Vagina (tissue), 2 donors: Measurements from ENCODE around the gene ITSN1.

Experiments
- POLR2A ChIP-seq, 2 donors: fragments of 450-650 bp; IDR thresholded peaks; one replicate each; pipeline ENCODE4 v1.6.1; 2017; ENCODE audit warnings: antibody characterized with exemption in 2 of 2, mild to moderate bottlenecking in 2 of 2, moderate library complexity in 2 of 2
- TF ChIP-seq, protein P1 (sequence below), 3 experiments: fragments of 450-650 bp in 2 of 3; fragments of 200-600 bp in 1 of 3; sonication (generic) in 1 of 3; IDR thresholded peaks; one replicate each; pipeline ENCODE4 v1.5.1; 2017 to 2019; ENCODE audit warnings: antibody characterized with exemption in 3 of 3, mild to moderate bottlenecking in 2 of 3, moderate library complexity in 2 of 3

DNA sequence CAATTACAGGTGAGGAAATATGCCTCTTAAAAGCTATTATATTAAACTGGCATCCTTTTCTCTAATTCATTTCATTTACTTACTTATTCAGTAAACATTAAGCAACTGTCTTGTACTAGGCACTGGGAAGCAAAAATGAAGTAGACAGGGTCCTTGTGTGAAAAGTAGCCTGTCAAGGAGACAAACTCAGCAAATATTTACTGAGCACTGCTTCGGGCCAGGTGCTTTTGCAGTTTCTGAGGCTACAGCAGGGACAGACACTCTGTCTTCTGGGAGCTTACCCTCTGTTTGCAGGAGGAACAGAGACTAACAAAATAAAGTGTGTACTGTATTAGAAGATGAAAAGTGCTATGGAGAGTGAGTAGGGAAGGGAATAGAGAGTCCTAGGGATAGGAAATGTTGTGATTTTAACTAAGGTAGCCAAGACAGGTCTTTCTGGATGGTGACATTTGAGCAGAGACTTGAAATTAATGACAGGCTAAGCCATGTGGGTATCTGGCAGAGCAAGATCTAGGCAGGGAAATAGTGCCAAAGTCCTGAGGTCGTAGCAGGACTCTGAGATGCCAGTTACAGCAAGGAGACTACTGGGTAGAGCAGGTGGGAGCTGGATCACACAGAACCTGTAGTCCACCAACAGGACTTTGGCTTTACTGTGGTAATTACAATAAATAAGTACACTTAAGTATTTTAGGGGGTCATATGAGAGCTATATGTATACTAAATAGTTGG lies 133.0 kb downstream of the ITSN1 start:
- no peak for TF ChIP-seq POLR2A (IDR thresholded peaks at IDR 0.05)
- TF ChIP-seq, protein P1, sequence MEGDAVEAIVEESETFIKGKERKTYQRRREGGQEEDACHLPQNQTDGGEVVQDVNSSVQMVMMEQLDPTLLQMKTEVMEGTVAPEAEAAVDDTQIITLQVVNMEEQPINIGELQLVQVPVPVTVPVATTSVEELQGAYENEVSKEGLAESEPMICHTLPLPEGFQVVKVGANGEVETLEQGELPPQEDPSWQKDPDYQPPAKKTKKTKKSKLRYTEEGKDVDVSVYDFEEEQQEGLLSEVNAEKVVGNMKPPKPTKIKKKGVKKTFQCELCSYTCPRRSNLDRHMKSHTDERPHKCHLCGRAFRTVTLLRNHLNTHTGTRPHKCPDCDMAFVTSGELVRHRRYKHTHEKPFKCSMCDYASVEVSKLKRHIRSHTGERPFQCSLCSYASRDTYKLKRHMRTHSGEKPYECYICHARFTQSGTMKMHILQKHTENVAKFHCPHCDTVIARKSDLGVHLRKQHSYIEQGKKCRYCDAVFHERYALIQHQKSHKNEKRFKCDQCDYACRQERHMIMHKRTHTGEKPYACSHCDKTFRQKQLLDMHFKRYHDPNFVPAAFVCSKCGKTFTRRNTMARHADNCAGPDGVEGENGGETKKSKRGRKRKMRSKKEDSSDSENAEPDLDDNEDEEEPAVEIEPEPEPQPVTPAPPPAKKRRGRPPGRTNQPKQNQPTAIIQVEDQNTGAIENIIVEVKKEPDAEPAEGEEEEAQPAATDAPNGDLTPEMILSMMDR (IDR thresholded peaks at IDR 0.05), result no peak
